ENCODE results near the gene AQP5.

Gene AQP5

DNA sequence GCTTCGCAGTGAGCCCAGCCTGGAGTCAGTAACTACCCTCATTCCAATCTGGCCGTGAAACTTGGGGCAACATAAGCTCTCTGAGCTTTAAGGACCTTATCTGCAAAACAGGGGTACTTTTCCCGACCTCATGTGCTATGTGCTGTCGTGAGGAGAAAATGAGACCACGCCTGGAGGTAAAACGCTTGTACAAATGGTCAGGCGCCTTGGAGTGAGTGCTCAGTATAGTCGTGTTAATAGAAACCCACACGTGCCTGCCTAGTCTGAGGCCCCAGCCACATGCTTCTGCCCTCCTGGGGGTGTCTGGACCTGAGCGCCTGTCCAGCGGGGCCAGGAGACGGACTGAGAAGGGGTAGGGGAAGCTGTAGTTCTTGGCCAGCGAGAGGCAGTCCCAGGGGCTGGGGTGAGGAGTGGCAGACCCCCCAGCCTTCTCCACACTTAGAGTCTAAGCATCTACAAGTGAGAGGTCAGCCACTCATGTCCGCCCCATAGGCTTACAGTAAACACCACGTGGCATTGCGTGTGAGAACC, 4.9 kb downstream of the AQP5 start:
- DNase-seq, result no peak

DNA sequence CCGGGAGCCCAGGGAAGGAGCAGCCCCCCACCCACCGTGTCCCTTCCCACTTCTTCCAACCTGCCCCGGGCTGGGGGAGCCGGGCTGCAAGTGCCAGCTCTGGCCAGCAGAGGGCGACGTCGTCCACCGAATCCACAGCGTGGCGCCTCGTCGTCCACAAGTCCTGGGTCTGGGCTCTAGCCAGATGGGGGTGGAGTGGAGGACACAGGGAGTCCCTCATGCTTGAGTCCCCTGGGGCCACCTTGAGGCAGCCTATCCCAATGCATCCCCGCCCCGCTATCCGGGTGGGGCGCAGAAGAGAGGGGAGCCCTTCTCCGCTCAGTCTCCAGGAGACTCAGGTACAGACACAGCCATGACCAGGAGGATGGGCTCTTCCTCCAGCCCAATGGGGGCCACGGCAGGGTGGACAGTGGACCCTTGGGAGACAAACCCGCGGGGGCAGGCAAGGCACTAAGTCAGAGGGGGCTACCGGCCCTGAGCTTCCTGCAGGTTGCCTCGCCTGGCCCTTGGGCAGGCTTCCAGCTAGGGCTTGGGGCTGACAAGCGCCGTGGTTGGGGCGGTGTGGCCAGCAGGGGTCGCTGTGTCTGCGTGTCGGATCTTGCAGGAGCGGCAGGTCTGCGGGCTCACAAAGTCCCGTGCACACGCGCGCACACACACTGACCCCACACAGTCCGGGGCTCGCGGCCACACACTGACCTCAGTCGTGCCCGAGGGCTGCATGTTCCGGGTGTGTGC, 5.5 kb downstream of the AQP5 start:
- peak; percentile 85 to 89 for DNase-seq

DNA sequence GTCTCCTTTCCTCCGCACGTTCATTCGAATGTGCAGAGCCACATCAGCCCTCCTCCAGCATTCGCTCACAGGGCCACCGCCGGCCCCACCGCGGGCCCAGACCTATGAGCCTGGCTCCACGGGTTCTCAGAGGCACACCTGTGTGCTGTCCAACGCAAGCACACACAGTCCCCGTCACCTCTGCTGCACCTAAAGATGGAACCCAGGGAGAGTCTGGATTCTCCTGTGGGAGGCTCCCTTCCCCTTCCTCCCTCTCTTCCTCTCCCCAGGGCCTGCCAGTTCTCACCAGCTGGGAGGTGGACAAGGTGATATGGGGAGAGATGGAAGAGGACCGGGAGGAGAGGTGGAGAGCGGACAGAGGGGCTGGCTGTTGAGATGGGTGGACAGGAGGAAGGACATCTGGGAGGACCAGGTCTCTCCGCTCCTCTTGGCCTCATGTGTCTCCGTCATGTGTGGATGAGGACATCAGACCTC, 6.1 kb downstream of the AQP5 start:
- no peak for DNase-seq

DNA sequence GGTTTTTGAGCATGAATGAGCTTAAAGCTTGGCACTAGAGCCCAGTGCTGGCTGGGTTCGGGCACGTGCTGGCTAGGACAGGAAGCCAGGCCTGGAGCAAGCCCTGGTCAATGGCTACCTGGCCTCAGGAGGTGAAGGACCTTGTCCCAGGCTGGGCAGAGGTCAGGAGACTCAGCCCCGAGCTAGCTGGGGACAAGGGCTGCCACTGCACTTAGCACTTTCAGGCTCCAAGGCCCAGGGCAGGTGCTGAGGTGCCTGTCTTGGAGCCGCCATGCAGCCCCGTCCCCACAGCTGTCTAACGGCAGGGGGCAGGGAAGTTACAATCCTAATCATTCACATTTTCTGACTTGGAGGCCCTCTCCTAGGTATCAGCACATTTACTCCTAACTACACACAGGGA, 6.8 kb downstream of the AQP5 start:
- DNase-seq, result no peak

DNA sequence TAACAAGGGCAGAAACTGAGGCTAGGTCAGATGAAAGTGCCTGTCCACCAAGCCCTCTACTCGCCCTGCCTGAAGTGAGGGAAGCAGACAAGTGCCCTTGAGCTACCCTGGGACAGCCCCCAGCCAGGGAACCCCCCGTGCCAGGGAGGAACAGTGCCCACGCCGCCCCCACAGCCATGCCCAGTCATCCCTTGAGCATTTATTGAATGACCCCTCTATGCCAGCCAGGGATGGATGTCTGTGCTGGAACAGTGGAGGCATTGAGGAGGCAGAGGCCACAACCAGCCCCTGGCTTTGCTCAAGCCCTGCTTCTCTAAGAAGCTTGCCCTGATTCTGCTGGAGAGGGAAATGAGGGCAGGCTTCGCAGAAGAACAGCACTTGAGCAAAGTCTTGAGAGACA, 7.4 kb downstream of the AQP5 start:
- no peak for DNase-seq

DNA sequence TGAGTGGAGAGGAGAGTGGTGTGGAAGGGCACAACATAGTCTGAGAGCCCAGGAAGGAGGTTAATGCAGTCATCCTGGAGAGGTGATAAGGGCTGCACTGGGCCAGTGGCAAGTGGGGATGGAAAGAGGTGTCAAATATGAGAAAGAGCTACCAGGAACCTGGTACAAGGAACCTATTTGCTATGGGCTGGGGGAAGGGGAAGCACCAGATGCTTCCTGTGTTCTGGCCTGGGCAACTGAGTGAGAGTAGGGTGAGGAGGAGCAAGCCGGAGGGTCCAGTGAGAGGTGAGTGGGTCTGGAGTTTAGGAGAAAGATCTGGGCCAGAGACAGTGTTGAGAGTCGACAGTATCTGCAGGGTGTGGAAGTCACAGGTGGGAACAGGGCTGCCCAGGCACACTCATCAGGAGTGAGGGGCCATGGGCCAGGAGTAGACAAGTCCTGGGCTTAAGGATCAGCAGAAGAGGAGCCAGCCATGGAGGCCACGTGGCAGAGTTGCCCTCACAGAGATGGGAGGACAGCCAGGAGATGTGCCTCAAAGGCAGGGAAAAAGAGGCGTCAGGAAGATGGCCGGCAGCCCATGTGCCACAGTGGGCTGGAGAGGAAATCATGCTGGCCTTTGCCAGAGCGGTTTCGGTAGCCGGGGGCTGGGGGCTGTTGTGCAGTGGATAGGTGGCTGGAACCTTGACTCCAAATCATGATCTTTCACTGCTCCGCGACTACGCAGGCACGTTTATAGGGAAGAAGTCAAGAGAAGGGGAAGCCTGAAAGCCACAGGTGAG, 8.2 kb downstream of the AQP5 start:
- no peak for DNase-seq

DNA sequence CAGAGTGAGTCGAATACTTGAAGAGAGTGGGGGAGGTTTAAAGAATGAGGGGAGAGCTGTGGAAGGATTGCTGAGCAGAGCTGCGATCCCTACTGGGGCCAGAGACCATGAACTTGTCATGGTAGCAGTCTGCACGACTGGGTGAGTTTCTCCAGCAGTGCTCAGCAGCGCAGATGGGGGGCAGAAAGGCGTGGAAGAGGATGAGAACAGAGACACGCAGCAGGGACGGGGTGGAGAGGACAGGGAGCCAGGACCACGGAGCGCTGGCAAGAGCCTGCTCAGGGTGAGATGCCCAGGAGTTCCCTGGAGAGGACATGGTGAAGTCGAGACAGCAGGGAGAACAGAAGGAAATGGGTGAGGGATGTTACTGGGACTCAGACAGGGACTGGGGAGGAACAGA, 9.0 kb downstream of the AQP5 start:
- DNase-seq, result no peak

DNA sequence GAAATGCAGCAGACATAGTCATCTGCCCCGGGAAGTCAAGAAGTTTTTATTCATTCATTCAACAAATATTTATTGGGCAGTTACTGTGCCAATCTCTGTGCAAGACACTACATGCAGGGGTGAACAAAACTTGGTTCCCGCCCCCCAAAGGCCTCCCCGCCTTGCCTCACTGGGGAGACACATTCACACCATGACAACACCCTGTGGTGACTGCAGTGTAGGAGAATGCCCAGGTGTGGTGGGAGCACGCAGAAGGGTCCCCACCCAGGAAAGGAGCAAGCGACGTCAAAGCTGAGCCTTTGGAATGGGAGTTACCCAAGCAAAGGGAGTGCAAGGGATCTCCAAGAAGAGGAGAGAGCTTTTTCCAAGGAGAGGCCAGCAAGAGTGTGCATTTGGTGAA, 9.5 kb downstream of the AQP5 start:
- no peak for DNase-seq

DNA sequence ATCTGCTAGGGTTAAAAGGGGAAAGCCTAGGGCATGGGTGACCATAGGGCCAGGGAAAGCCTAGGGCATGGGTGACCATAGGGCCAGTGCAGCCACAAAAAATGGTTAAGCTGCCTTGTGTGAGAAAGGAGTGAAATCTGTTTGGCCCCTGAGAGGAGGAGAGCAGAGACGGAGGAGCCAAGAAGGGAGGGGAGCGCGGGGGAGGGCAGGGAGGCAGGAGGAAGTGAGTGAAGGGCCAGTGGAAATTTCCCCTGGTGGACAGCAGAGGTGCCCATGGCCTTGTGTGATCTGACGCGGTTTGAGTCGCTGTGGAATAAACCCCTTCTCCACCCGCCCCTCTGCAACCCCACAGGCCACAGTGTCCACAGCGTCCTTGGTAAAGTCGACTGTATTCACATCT, 10.5 kb downstream of the AQP5 start:
- no peak for DNase-seq

DNA sequence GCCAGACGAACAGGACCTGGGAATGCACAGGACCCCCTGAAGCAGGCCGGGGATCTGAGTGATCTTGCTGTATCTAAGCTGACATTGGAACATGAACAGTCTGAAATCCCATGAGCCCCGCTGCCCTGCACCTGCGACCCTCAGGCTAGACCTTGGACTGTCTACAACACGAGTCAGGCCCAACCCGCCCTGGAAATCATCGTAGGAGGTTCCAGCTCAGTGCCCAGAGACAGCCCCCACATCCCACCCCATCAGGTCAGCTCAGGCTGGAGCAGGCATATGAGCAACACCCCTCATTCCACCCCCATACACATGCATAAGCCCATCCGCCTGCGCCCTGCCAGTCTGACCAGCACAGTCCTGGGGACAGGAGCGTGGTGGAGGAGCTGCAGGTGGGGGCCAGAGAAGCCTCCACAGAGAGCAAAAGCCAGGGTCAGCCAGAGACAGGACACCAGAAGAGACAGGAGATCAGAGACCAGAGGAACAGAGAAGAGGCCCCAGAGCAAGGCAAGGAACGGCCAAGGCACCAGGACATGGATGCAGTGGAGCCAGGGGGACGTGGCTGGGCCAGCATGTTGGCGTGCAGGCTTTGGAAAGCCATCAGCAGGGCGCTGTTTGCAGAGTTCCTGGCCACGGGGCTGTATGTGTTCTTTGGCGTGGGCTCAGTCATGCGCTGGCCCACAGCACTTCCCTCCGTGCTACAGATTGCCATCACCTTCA, 11.1 kb downstream of the AQP5 start, which contains the start of gene AQP6:
Gene AQP6 (plus strand): TSS at position 307 of the 720 bp plus-strand sequence. CDS start 227 bp downstream, at position 534.
- DNase-seq, result no peak

DNA sequence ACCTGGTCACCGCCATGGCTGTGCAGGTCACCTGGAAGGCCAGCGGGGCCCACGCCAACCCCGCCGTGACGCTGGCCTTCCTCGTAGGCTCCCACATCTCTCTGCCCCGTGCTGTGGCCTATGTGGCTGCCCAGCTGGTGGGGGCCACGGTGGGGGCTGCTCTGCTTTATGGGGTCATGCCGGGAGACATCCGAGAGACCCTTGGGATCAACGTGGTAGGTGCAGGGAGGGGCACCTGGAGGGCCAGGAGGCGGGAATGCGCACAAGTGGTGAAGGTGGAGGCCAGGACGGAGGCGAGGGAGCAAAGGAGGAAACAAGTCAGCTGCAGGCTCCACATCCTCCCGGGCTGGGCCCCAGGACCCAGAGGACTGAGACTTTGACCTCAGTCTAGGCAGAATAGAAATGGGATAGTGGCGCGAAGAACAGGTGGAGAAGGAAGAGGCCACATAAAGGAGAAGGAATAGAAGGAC, 11.7 kb downstream of the AQP5 start:
- DNase-seq, result no peak

DNA sequence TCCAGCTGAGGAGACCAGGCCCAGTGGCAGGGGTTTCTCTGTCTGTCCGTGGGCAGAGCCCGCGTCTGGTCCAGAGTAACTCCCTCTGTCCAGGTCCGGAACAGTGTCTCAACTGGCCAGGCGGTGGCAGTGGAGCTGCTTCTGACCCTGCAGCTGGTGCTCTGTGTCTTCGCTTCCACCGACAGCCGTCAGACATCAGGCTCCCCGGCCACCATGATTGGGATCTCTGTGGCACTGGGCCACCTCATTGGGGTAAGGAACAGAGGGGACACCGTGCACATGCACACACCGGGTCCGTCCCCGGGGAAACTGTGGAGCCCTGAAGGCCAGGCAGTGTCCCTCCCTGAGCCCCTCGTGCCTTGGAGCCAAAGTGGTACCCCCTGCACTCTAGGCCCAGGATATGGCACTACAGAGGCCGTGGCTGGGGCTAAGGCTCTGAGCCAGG, 12.6 kb downstream of the AQP5 start:
- no peak for DNase-seq

DNA sequence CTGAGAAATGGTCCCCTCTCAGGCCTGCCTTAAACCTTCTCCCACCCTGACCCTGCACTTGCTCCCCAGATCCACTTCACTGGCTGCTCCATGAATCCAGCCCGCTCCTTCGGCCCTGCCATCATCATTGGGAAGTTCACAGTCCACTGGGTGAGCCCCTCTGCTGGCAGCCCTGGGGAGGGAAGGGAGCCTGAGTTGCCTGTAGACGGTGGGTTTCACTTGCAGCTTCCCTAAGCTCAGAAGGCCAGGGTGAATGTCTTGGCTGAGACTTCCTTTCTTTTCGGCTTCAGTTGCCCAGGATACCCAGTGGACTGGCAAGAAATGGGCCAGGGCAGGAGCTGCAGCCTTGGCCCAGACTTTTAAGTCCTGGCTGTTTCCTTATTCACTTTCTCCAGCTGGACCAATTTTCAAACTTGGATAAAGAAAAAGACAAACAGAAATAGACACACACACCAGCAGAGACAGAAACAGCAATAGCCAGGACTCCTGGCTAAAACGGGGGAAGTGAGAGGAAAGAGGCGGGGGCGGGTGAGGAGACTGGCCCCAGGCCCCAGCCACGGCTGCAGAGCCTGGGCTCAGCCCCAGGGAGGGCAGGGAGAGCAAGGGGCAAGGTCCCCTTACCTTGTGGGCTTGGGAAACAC, 13.1 kb downstream of the AQP5 start:
- no peak for DNase-seq

DNA sequence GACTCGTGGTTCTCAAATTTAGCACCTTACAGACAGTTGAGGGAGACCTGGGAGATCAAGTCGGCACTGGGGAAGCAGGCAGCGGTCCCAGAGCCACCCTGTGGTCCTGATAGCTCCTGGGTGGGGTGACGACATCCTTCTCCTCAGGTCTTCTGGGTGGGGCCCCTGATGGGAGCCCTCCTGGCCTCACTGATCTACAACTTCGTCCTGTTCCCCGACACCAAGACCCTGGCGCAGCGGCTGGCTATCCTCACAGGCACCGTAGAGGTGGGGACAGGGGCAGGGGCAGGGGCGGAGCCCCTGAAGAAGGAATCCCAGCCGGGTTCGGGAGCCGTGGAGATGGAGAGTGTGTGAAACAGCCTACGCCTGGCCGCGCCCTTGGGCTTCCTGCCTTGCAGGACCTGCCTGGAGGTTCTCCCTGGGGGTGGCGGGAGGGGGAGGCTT, 13.7 kb downstream of the AQP5 start:
- DNase-seq, result no peak

DNA sequence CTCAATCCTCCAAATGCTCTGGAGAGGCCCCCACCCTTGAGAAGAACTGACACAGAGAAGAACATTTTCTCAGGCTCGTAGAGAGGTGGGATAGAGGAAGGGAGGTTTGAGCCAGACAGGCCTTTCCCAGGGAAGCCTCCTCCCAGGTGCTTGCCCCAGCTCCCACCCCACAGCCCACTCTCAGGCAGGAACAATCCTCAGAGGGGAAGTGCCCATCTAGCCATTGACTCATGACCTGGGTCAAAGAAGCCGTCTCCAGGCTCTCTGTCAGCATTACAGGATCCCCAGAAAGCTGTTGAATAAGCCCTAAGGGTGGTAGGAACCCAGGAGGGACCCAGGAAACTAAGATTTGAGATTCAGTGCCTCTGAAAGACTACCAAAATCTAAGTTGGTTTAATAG, 14.9 kb downstream of the AQP5 start:
- DNase-seq, result no peak

DNA sequence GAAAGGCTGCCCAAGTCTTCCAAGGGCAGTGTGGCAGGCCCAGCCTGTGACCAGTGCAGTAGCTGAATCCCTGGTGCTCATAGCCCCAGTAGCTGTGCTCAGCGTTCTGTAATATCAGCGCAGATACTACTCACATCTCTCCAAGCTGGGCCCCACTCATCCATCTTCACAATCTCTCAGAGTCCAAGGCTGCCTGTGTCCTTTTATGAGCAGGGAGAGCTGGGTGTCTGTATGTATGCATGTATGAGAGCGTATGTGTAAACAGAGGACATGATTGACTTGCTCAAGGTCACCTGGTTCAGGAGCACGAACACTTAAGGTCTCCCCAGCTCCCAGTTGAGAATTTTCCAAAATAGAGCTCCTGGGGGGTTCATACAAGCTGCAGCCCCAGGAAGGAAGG, 16.5 kb downstream of the AQP5 start:
- DNase-seq, result no peak

DNA sequence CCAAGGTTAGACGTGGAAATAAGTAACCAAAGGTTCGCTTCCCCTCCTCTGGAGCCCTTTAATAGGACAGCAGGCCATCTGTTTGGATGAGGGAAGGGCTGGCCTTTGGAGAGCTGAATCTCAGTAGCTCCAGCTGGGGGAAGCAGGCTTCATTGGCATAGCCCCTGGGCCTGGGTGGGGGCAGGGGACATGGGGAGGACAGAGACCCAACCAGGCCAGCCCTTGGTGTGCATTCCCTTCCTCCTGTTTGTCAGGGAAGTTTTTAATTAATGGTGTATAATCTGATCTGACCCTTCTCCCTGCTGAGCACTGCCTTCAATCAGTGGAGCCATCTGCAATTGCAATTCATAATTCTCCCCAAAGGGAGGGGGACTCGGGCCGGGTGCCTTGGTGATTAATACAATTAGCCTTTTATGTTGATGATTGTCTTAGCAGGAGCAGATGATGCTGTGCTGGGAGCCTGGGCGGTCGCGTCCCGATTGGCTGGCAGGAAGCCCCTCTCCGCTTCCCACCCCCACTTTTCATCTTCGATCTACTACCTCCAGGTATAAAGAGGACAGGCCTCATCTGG, 17.4 kb downstream of the AQP5 start:
- no peak for DNase-seq

DNA sequence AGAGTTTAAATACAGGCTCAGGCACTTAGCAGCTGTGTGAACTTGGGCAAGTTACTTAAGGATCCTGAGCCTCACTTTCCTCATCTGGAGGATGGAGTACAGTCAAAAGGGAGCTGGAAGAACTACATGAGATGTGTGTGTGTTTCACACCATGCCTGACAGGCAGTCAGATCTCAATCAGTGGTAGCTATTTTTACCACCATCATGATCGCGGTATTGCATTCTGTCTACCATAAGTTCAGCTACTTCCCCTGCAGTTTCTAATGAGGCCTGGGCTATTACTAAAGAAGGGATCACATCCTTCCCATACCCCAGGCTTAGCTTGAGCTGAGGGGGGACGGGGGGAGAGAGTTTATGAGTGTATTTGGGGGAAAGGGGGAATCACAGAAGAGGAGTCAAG, 18.1 kb downstream of the AQP5 start:
- no peak for DNase-seq

DNA sequence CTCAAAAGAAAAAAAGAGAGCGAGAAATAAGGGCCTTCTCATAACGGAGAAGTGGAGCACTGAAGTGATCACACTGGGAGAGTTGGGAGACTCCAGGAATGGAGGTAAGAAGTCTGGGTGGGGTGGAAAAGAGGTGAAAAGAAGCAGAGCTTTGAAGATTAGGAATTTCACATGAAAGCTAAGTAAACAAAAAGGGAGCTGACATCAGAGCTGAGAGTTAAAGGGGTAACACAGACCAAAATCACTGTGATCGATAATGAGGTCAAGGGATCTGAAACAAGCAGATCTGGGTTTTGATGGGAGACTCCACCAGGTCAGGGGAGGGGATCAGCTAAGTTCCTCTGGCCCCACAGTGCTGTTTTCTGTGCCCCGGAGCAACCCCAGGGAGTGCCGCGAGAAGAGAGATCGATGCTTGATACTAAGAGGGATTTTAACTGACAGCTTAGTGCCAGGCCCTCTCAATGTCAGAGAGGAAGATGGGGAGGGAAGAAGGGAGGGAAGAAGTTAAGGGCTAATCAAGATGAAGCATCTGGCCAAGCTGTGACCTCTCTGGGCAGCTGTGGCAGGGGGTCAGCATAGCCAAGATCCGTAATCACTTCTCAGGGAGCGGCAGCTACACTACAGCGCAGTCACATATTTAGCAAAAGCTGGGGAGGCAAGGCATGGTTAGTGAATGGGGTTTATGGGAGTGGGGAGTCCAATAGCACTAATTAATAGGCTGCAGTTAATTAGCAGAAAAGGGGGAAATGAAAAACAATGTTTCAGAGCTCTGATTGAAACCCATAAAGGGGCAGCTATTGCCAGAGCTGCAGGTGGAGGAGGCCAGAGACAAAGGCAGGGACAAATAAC, 19.1 kb downstream of the AQP5 start:
- no peak for DNase-seq

DNA sequence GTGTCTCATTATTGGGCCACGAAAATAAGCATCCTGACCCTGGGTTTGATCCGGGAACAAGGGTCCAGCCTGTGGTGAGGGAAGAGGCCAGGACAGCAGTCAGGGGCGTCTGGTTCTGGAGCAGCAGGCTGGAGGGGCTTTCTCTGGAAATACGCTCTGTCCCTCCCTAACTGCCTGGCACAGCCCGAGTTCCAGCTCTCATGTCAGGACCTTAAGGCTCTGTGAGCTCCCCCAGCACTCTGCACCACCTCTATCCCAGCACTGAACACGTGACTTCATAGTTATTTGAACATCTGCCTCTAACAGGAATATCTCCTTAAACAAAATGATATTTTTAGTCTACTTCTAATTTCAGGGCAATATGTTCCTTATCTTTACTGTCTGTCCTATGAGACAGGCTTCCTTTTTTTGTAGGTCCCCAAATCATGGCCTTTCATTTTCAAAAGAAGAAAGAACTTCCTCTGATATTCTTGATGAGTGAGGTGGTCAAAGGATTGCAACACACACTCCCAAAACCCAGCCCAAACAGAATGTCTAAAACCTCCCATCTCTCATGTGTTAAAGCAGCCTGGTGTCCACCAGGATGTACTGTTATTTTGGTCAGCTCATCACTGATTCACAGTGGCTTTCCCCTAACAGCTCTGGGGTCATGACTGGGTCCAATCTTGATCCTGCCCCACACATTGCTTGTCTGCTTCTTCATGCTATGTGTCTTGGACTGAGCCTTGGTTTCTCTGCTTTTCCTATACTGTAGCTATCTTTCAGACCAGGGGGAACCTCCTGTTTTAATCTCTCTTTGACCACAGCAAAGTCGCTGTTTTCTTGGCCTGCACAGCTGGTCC, 20.8 kb downstream of the AQP5 start:
- DNase-seq, result no peak
